NCI-H1417 treated with DMSO at 0.1 percent for 48 hours (cell line): ENCODE data around the gene TMPRSS11D.

Experiments used
- DNase-seq: peaks from one replicate; lab custom pipeline; 2025; lab: John Stamatoyannopoulos, UW

Gene TMPRSS11D, protein sequence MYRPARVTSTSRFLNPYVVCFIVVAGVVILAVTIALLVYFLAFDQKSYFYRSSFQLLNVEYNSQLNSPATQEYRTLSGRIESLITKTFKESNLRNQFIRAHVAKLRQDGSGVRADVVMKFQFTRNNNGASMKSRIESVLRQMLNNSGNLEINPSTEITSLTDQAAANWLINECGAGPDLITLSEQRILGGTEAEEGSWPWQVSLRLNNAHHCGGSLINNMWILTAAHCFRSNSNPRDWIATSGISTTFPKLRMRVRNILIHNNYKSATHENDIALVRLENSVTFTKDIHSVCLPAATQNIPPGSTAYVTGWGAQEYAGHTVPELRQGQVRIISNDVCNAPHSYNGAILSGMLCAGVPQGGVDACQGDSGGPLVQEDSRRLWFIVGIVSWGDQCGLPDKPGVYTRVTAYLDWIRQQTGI

DNA sequence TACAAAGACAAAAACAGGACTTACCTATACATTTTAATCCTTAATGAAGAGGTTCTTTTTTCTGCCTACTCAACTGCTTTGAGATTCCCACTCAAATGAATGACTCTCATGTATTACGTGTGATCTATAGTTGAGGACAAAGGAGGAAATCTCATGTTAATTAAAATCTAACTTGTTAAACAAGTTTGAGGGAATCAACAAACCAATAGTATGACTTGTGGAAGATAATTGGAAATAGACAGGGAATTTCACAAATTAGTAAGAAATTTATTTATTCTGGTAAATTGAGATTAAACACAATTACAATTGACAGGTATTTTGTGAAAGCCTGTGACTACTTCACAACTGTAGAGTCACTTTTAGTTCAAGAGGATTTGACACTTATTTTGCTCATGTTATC is at the start of gene TMPRSS11D:
TSS of gene TMPRSS11D (minus strand) at position 101 of the 400 bp plus-strand sequence. CDS start at position 32, 69 bp downstream.
- DNase-seq: no peak

GRCh38 chr4:67933038-67933437 is 49.2 kb upstream of the TMPRSS11D start:
- DNase-seq: no peak

DNA sequence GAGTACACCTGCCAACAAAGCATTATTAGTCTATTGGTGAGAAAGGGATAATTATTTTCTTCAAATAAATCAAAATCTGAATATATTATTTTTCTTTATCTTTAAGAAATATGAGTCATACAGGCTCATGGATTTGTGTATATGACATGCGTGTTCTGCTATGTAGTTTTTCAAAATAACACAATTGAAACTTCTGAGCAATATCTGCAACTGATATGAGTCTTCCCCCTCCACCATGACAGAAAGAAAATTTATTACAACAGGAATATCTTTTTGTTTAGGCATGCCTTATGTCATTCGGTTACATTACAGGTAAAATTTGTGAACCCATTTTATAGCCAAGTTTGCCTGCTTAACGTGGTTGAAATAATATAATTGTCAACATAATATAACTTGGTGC is 47.5 kb upstream of the TMPRSS11D start:
- no peak for DNase-seq

DNA sequence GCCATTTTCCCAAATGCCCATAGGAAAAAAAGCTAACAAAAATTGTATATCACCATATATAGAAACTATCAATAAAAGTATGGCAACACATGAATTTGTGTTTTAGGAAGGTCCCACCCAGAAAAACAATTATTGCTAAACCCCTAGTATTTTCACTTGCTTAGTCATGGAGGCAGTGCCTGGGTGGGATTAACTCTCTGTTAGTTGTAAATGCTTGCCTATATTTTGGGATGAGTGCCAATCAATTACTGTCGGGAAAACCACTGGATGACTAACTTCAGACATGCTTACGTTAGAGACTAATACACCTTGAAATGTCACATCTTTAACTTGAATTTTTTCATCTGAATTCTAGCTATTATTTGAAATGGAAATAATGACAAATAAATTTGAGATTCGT is 45.6 kb upstream of the TMPRSS11D start:
- no peak for DNase-seq

DNA sequence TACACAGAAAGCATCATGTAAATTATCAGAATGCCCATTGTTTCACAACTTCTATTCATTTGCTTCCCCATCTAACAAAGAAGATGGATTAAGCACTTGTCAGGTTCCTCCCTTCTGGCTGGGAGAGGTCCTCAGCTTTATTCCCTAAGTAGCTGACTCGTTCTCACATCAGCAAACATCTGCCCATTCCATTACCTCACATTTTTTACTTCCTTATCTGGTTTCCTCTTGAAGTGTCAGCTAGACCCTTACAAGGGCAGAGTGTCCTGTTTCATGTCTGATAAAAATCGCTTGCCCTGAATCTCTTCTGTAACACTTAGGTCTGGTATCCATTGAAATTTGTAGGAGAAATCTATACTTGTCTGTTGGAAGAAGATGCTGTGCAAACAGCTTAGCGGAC is 44.7 kb upstream of the TMPRSS11D start:
- DNase-seq: no peak

GRCh38 chr4:67927251-67927650 is 43.4 kb upstream of the TMPRSS11D start:
- DNase-seq: no peak

GRCh38 chr4:67926485-67926884 is 42.7 kb upstream of the TMPRSS11D start:
- DNase-seq: no peak

- no peak for DNase-seq
Observed at GRCh38 chr4:67922697-67923096, 38.9 kb upstream of the TMPRSS11D start.

GRCh38 chr4:67918428-67918827 is 34.6 kb upstream of the TMPRSS11D start:
- DNase-seq: no peak

GRCh38 chr4:67915400-67915966 is 31.7 kb upstream of the TMPRSS11D start:
- no peak for DNase-seq

GRCh38 chr4:67912080-67912479 is 28.3 kb upstream of the TMPRSS11D start:
- no peak for DNase-seq

GRCh38 chr4:67911638-67912037 is 27.8 kb upstream of the TMPRSS11D start:
- DNase-seq: no peak

- DNase-seq: no peak
Observed at GRCh38 chr4:67911141-67911540, 27.3 kb upstream of the TMPRSS11D start.

DNA sequence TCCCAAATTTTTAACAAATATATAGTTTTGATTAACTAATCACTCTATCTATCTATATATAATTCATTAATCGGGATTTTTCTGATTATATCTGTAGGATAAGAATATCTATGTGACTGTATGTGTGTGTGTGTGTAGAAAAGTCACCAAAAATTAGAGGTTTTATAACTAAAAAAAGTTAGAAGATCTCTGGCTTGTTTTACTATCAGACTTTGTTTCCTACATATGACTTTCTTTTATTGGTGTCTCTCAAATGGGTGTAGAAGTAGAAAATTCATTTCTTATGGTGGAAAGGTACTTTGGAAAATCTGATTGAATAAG is 26.7 kb upstream of the TMPRSS11D start:
- no peak for DNase-seq

DNA sequence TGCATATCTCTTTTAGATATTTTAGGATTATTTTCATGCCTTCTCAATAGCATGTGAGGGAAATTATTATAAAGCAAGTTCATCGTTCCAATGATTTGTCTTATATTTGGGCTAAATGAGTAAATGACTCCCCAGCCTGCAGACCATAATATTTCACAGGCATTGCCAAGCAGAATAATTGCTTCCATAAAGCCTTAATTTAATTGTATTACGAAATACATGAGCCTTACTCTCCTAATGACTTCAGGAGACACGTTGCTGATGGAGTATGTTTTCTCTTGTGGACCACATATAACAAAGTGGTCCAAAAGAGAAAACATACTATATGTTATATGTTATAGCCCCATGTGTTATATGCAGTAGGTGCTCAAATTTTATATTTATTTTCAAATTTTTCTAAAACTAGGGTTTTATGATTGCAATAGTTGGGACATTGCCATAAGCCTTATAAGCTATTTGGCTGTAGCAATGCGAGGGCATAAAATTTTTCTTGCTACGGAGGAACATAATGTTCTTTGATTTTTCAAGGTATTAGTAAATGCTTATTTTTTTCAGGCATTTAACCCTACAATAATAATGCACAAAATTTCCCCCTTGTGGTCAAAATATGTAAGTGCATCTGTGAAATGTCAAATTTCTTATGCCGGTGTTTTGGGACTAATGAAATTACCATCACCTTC is 26.2 kb upstream of the TMPRSS11D start:
- no peak for DNase-seq

- DNase-seq: no peak
Observed at GRCh38 chr4:67907650-67908049, 23.8 kb upstream of the TMPRSS11D start.

- no peak for DNase-seq
Observed at GRCh38 chr4:67899096-67899495, 15.3 kb upstream of the TMPRSS11D start.

GRCh38 chr4:67897686-67898085 is 13.9 kb upstream of the TMPRSS11D start:
- DNase-seq: no peak

DNA sequence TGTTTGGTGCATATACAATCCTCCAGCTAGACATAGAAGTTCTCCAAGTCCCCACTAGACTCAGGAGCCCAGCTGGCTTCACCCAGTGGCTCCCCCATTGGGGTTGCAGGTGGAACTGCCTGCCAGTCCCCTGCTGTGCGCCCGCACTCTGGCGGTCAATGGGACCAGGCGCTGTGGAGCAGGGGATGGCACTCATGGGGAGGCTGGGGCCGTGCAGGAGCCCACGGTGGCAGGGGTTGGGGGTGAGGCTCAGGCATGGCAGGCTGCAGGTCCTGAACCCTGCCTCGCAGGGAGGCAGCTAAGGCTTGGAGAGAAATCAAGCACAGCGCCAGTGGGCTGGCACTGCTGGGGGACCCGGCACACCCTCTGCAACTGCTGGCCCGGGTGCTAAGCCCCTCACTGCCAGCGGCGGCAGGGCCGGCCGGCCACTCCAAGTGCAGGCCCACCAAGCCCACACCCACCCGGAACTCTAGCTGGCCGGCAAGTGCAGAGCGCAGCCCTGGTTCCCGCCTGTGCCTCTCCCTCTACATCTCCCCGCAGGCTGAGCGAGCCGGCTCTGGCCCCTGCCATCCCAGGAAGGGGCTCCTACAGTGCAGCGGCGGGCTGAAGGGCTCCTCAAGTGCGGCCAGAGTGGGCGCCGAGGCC is 12.7 kb upstream of the TMPRSS11D start:
- no peak for DNase-seq

GRCh38 chr4:67894659-67895058 is 10.9 kb upstream of the TMPRSS11D start:
- no peak for DNase-seq

GRCh38 chr4:67892905-67893304 is 9.1 kb upstream of the TMPRSS11D start:
- DNase-seq: no peak

DNA sequence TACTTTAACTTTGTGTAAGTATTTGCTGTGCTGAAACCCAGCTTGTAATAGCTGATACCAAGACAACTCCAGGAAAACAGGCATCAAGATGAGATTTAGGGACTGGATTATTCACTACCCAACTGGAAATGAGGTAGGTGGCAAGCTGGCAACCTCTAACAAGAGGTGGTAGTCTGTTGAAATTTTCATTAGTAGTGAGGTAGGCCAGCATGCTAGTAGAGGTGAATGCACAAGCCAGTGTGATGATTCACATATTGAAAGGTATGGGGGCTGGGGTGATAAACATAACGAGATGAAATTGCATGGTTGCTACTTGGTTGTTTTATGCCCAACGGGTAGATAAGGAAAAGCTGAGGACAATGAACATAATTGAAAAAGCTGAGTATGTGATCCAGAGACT is 8.5 kb upstream of the TMPRSS11D start:
- no peak for DNase-seq

- DNase-seq: no peak
Observed at GRCh38 chr4:67891645-67892044, 7.8 kb upstream of the TMPRSS11D start.
